HG03060 (cell line): ENCODE data around the gene DHX29.

Experiments used
- ATAC-seq: cut with Tn5 transposase; IDR thresholded peaks from one replicate; pipeline ENCODE4 v1.9.1; 2021; ENCODE audit warnings: low read depth, moderate number of reproducible peaks; ENCODE audit not compliant: unreplicated experiment

Gene DHX29

DNA sequence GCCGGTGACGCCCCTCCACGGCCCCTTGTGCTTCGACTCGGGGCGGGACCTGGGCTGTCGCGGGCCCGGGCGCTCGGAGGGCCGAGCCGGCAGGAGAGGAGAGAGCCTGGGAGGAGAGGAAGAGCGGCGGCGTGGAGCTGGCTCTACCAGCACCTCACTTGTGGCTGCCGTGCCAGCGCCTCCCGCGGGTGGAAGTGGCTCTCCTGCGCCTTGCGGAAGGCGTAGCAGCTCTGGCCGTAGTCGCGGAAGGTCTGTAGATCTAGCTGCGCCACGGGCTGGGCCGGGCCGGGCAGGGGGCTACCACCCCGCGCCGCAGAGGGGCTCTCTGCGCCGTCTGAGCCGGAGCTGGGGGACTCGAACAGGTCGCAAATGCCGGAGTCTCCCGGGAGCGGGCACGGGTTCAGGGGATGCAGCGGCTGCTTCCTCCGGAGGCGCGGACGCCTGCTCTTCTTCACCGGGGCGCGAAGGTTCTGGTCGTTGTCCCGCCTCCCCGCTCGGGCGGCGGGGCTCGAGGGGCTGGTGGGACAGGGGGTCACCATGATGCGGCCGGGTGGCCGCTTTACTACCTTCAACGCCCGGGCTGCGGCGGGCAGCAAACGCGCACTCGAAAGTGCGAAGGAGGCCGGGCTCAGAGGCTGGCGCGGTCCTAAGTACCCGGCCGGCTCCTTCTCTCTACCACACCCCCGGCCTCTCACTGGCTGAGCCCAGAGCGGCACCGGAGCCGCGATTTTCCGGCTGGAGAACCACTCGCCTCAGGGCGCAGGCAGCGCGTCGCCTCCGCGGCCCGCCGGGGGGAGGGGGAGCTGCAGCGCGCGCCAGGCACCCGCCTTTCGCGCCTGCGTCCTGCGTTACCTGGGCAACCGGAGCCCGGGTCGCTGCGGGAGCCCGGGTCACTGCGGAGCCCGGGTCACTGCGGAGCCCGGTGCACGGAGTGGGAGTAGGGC is 74.2 kb downstream of the DHX29 start, which contains the start of gene CCNO:
Gene CCNO, minus strand, starts transcription at position 624 of the 944 bp plus-strand sequence. Its CDS starts 85 bp downstream, at position 539.
- no peak for ATAC-seq

DNA sequence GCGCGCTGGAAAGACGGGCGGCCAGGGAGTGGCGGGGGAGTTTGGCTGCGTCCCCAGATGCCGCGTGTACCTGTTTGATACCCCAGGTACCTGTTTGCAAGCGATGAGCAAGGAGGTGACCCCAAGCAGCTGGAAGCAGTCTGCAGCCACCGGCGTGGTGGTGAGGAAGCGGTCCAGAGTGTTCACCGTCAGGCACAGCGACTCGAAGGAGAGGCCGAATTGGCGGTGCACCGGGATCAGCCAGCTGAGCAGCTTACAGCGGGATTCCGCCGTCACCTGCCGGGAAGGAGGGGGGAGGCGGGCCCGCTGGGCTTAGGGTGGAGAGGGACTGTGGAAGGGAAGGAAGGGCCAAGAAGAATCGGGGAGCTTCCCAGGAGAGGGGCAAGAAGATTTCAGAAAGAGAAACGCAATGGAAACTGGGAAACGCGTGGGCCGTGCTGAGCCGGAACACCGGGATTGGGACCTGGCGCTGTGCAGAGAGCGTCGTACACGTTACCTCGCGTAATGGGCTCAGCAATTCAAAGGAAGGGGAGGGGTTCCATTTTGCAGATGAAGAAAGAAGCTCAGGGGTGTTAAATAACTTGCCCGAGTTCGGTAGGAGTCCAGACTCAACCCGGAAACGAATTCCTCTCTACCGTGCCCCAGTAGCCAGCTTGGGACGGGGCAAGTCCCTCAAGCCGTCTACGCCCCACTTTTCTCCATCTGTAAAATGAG is 75.1 kb downstream of the DHX29 start:
- no peak for ATAC-seq

DNA sequence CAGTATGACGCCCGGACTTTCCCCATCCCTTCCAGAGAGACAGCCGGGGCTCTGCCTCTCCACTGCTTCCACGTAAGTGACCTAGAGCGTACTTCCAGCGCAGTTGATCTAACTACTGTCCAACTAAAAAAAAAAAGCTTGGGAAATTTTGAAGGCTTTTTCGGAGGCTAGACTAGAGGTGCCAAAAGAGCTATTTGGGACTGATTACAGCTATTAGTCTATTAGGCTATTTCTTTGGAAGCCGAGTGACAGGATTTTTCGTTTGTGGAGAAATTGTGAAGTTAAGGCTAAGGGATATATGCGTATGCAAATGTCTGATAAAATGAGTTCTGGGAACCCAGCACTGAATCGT is 75.6 kb downstream of the DHX29 start:
- ATAC-seq, result no peak

DNA sequence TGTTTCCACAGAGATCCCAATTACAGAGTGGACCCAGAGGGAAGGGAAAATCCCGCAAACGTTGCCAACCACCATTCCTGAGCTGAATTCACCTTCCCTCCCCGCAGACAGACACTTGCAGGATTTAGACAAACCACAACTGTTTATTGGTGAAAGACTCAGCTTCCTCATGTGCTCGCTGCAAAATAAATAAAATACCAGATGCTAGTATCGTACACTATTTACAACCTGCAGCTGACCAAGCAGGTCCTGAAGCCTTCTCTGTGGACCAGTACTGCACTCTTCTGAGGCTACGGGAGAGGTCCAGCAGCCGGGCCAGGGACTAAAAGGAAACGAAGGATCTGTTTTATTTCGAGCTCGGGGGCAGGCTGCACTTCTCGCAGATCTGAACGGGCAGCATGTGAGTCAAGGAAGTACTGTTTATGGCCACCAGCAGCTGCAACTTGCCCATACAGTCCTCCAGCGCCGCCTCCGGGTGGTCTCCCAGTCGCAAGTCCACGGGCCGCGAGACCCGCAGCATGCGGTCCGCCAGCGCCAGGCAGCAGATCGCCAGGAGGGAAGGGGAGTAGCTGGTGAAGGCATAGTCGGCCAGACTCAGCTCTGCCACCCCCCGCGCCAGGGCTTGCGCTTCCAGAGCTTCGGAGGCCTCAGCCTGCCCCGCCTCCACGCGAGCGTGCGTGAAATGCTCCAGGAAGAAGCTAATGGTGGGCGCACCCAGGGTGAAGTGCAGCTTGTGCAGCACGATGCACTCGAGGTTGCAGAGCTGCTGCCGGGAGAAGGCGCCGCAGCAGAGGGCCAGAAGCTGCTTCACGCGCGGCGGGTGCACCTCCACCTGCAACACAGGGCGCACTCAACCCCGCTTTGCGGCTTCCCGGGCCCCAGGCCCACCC is 76.2 kb downstream of the DHX29 start:
- no peak for ATAC-seq

DNA sequence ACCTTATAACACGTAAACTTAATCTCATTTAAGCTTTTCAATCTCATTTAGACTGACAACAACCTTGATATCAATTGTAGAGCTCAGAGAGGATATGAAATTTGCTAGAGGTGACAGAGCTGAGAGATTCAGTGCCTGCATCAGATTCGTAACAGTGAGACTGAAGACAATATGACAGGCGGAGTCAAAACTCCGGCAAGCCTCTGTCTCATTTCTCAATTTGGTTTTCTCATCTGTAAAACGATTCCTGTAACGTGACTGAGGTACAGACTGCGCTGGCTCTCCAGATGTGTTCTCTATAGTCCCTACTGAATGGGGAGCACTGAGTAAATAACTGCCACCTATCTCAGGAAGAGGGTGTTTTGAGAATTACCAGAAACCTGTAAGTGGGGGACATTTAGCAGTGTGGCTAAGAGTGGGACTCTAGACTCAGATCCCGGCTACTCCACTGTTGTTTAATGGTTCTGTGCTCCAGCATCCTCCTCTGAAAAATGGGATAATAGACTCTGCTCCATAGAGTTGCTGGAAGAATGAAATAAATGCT is 77.3 kb downstream of the DHX29 start:
- no peak for ATAC-seq

DNA sequence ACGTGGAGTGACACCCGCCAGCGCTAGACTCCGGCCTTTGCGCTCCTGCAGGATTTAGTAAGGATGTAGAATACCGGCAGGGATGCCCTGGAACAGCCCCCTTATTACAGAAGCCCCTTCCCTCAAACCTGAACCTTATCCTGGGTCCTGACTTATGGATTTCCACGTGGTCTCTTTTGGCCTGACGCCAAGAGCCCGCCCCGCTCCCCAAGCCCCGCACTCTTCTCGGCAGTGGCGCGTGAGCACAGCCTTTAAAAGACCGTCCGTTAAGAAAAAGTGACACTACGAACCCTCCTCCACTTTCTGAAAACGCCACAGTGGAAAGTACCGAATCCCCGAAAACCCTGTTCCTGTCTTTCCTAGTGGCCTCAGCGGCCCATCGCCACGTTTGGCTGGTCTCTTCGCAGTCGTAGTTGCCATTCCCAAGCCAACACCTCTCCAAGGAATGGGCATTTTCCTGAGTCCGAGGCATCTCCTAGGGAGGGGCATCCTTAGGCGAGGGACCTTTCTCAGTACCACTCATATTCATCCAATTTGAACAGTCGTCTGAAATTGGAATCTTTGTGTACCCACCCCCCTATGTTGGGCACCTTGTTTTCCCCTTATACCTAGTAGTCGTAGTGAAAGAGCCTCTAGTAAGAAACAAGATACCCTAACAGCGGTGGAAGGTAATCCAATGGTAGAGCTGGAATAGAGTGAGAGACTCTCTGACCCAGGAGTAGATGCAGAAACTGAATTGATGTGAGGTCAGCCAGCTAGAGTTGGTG is 79.6 kb downstream of the DHX29 start:
- no peak for ATAC-seq

DNA sequence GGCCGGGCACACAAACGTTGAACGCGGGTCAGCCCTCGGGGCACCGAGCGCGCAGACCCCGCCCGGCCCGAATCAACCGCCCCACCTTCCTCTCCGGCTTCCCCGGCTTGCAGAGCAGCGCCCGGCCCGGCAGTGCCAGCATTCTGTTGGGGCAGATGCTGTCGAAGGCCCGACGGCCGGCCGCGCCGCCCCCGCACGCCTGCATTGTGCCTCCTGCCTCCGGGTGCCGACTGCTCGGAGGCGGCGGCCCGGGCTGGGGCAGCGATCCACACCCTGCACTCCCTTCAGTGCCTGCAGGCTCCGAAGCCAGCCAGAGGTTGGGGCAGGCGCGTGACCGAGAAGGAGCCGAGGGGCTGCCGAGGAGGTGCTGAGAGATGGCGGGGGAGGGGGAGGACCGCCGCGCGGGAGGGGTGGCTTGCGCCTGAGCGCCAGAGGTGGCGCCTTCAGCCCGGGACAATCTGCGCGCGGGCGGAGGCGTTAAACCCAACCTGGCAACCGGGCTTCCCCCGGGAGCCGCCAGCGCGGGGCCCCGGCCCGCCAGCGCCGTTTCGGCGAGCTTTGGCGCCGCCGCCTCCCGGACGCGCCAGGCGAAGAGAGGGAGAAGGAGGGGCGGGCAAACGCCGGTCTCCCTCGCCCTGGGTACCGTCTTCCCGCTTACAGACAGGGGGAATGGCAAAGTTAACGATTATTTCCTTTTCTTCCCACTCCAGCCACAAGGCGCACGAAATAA is 80.4 kb downstream of the DHX29 start, which contains the start of gene MCIDAS:
Gene MCIDAS, minus strand, starts transcription at position 382 of the 730 bp plus-strand sequence. Its CDS starts 177 bp downstream, at position 205.
- ATAC-seq, result no peak

DNA sequence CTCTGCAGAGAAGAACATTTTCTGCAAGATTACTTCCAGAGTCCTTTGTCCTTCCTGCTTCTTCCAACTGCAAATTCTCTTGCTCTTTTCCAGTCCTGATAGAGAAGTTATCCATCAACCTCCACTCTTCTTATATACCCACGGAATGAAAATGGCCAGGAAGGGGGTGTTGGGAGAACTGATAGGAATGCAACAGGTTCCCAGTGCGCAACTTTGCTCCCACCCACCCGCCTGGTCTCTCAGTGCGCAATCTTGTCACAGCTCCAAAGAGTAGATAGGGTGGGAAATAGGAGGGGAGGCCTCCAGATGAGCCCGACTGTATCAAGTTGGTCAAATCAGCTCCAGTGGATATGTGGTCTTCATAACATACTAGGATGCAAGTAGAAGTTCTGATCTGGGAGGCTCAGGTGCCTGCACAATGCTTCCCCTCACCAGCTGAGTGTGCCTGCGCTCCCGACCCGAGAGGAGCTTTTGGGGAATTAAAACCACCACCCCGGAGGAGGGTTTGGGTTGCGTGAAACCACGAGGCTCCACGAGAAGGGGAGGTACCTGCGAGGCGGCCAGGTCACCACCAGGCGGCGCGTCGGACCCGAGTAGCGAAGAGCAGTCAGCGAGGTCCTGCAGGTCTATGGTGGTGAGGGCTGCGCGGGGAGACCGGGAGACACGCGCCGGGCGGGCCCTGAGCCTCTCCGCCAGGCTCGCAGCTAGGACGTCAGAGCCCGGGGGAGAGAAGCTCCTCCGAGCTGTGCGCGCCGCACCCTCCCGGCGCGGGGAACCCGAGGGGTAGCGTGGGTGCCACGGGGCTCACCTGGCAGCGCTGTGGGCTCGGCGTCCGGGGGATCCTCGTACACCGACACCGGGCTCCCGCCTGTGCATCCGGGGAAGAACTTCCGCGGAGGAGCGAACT is 81.2 kb downstream of the DHX29 start:
- no peak for ATAC-seq

DNA sequence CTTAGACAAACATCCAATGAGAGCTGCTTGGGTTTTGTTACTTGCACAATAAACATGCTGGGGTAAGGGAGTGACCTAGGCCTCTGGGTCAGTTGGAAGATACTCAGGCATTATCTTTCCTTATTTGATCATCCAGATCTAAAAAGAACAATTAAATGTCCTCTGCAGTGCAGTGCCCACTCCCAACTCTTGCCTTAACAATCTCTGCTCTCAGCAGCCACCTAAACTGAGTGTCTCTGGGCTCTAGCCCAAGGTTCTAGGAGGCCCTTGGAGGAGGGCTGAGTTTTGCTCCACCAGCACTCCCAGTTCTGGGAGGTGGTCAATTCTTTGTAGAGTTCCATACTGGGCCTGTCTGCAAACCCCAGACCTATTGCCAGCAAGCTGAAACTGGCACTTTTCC is 82.1 kb downstream of the DHX29 start:
- no peak for ATAC-seq

DNA sequence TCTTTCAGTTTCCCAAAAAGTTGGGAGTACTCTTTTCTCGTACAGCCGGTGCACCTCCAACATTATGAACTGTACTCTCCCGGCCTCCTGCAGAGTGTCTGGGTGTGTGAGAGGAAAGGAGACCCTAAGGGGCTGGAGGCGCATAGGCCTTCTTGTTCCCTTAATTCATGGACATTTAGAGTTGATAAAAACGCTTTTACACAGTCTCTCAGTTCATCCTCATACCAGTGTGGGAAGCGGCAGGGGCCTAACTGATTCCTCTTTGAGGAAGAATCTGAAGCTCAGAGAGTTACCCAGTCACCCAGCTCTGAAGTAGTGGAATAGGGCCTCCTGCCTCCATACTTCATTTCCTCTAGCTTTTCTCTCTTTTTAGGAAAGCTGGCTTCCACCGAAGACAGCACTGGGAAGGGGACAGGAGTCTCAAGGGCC is 83.7 kb downstream of the DHX29 start:
- no peak for ATAC-seq

DNA sequence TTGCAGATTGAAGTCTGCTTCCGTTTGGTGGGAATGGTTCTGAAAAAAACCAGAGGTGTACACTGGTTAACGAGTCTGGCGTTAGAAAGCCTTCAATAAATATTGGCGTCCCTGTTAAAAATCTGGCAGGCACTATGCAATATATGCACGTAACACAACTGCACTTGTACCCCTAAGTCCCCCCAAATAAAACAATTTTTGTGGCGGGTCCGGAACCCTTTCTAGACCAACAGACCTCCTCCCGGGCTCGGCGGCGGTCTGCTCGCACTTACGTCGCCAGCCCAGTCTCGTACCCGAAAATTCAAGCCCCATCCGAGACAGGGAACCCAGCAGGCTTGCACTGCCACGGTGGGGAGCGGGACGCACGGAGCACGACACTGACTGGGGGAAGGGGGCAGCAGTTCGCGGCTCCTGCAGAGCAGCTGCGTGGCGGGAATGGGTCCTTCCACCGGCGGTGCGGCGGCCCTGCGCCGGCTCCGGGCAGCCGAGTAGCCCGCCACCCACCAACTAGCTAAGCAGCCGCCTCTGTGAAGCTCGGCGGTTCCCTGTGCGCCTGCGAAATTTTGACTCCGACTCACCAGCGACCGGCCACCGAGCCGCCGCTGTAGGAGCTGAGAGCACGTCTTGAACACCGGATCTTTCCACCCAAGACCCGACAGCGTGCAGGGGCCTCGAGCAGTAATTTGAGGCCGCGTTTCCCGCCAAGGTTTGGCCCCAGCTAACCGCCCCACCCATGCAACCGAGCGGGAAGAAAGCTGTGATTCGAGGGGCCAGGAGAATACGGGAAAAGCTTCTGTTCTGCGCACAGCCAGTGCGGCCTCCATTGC is 84.3 kb downstream of the DHX29 start:
- ATAC-seq, result no peak

DNA sequence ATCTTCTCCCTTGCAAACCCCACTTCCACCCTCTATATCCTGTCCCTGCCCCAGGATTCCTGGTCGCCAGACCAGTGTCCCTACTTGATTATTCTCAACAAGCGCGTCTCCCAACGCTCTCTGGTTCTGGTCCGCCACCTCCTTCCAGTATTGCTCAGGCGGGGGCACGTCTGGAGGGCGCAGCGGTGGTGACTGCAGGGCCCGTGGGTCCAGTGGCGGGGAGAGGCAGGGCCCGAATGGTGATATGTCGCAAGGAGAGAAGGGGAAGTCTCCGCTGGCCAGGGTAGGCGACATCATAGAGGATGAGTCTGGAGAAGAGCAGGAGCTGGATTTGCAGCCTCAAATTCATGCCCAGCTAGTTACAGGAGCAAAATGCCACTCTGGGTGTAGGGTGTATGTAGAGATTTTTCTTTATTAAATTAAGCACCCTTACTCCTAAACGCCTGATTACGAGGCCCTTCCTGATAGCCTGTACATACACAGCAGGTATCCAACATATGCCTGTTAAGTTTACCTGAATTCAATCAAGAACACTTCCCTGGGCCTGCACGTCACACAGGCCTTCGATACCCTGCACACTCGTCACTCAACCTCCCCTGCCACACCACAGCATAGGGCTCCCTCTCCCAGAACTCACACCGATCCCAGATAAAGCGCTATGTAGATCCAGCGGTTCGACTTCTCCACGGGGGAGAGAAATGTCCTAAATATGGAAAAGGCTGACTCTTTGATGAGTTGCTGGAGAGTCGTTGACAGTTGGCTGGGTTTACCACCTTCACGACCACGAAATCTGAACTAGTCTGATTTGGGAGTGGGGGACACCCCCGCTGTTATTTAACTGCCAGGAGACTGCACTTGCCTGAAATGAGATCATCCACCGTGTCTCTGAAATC is 85.2 kb downstream of the DHX29 start:
- no peak for ATAC-seq

DNA sequence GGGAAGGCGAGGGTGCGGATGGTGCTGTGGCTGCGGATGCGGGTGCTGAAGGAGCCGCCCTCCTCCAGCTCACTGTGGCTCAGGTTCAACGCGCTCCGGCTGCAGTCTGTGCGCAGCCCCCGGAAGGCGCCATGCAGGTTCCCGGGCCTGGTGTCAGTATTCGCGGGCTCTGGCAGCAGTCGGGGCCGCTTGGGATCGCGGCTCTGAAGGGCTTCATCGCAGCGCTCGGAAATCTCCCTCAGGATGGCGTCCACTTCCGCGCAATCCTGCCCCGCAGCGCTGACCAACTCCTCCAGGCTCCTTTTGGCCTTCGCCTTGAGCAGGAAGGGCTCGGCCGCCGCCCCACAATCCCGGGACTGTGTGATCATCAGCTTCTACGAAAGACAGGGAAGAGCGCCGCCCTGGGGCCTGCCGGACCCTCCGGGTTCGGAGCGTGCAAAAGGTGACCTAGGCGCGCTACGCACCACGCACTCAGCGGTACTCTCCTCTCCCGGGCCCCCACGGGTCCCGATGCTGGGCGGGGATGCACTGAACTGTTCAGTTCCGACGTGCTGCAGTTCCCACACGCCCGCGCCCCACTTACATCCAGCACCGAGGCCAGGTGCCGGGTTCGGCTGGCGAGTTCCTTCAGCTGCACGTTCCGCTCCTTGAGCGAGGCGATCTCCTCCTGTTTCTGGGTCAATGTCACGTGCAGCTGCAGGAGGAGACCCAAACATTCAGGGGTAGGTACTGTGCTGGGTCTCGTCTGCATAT is 86.9 kb downstream of the DHX29 start:
- no peak for ATAC-seq

DNA sequence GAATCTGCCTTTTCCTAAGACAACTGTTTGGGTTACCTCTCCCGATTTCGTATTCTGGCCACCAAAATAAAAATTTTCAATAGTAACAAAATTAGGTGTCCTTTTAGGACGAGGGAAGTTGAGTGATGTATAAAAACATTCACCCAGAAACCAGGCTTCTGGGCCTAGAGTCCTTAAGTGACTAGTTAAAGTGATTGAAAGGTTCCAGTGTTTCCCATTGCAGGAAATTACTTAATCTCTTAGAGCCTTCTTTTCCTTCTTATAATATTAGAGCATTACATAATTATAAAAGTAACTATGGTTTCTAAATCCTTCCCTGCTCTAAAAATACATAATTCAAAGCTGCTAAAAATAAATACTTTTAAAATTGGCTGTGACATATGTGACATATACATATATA is 87.7 kb downstream of the DHX29 start:
- ATAC-seq, result no peak

DNA sequence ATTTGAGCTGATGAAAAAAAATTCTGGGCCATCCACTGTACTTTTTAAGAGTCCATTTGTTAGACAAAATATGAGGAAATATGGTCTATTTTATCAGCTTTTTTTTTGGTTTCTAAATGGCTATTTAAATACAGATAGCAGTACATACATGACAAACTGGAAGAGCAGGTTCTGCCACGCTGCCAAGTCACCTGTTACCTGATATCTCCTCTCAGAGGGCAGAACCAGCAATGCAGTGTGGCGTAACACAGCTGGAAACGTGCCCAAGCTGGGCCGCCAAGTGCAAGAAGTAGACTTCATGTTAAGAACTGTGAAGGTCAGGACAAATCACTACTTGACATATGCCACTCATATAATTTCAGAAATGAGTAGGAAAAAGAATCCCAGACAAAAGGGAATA is 88.5 kb downstream of the DHX29 start:
- ATAC-seq, result no peak
